K562 (cell line): ENCODE data around the gene KIF25. TPM values are rescaled to one million over a fixed set of nuclear protein-coding genes. Genes with fewer than 3 reads are reported as not detected.

ENCODE experiments used
- ATAC-seq: fragments of 200-7000 bp; cut with Tn5 transposase; 3 replicates; pipeline ENCODE4 v1.9.1; 2020; ENCODE audit warnings: moderate library complexity
- BruUV-seq: library from RNA; stranded (reverse); fragments of 400-500 nt; replicated peaks from 2 replicates; lab custom pipeline; 2021; lab: Mats Ljungman, UMichigan
- CTCF ChIA-PET: fragments of 300-600 bp; formaldehyde crosslinking; extraction: SDS; loops from one replicate; lab custom pipeline; 2021; ENCODE audit warnings: low intra/inter-chr PET ratio; lab: Yijun Ruan, JAX
- POLR2A ChIA-PET: fragments of 300-600, 350-650 bp; sonication (Branson Sonifier 250); formaldehyde crosslinking; extraction: SDS; loops from one replicate; lab custom pipeline; 2021; ENCODE audit warnings: antibody characterized with exemption, inconsistent platforms; lab: Yijun Ruan, JAX
- DNase-seq, 4 experiments: peaks; one replicate each; pipeline versions ENCODE4 v3.0.0 to v3.0.0-alpha.2; 2011 to 2018; ENCODE audit warnings: low spot score in 3 of 4, mixed read lengths in 3 of 4; ENCODE audit errors: extremely low read depth in 1 of 4
- FAIRE-seq: peaks from 2 replicates; lab custom pipeline; 2011; peaks lifted over from hg19 to GRCh38; lab: Jason Lieb, UNC
- H2AFZ ChIP-seq: 2 replicates; pipeline ENCODE4 v1.6.0; 2011; ENCODE audit warnings: low read depth, low read length, control low read depth, inconsistent platforms
- H3K27ac ChIP-seq: fragments of 200-600 bp; 3 replicates; pipeline ENCODE4 v1.8.0; 2011; ENCODE audit warnings: low read depth, mild to moderate bottlenecking, control low read depth, inconsistent platforms, low read length, moderate library complexity, mixed read lengths; ENCODE audit errors: extremely low read depth
- H3K27me3 ChIP-seq, 2 experiments: fragments of 300-600 bp in 1 of 2; 2 replicates in 1 of 2; 3 replicates in 1 of 2; pipeline versions ENCODE4 v1.6.0 to v1.8.0; 2011; ENCODE audit warnings: inconsistent platforms in 2 of 2, low read length in 2 of 2, mild to moderate bottlenecking in 1 of 2, mixed read lengths in 1 of 2, moderate library complexity in 1 of 2; ENCODE audit not compliant: control insufficient read depth in 2 of 2, insufficient read depth in 2 of 2
- H3K36me3 ChIP-seq: fragments of 300-600 bp; 3 replicates; pipeline ENCODE4 v1.8.0; 2011; ENCODE audit warnings: mild to moderate bottlenecking, low read length, inconsistent platforms; ENCODE audit not compliant: control insufficient read depth, insufficient read depth
- H3K4me1 ChIP-seq, 2 experiments: fragments of 200-600 bp in 1 of 2; replicated peaks in 1 of 2; 2 replicates in 1 of 2; 3 replicates in 1 of 2; pipeline versions ENCODE4 v1.5.1 to v1.8.0; 2011; ENCODE audit warnings: inconsistent platforms in 2 of 2, low read length in 2 of 2, mild to moderate bottlenecking in 1 of 2, mixed read lengths in 1 of 2, moderate library complexity in 1 of 2; ENCODE audit not compliant: control insufficient read depth in 2 of 2, insufficient read depth in 2 of 2
- H3K4me2 ChIP-seq: 2 replicates; pipeline ENCODE4 v1.6.1; 2011; ENCODE audit warnings: low read length, control low read depth, inconsistent platforms, mixed read lengths; ENCODE audit not compliant: insufficient read depth
- H3K4me3 ChIP-seq: fragments of 200-600 bp; sonication (generic), shearing (Covaris generic); 2 replicates; pipeline ENCODE4 v1.5.1; 2016; ENCODE audit warnings: control low read depth, inconsistent platforms
- H3K79me2 ChIP-seq: fragments of 200-600 bp; 3 replicates; pipeline ENCODE4 v1.8.0; 2011; ENCODE audit warnings: low read length, inconsistent platforms; ENCODE audit not compliant: control insufficient read depth, insufficient read depth
- H3K9ac ChIP-seq, 2 experiments: 2 replicates each; pipeline versions ENCODE4 v1.6.0 to v1.6.1; 2011; ENCODE audit warnings: low read depth in 2 of 2, low read length in 2 of 2, control low read depth in 1 of 2, inconsistent platforms in 1 of 2, mild to moderate bottlenecking in 1 of 2, mixed read lengths in 1 of 2; ENCODE audit not compliant: insufficient read depth in 1 of 2
- H3K9me1 ChIP-seq: one replicate; pipeline ENCODE4 v1.6.0; 2011; ENCODE audit warnings: inconsistent platforms, mild to moderate bottlenecking, low read length, moderate library complexity; ENCODE audit not compliant: control insufficient read depth, insufficient read depth
- H3K9me3 ChIP-seq: replicated peaks from 2 replicates; pipeline ENCODE4 v1.5.1; 2011; ENCODE audit warnings: low read depth, low read length, inconsistent platforms; ENCODE audit not compliant: control insufficient read depth, insufficient read depth
- H4K20me1 ChIP-seq: replicated peaks from 2 replicates; pipeline ENCODE4 v1.6.1; 2011; ENCODE audit warnings: low read length, inconsistent platforms, mixed read lengths; ENCODE audit not compliant: control insufficient read depth, insufficient read depth
- RAD21 ChIP-seq, 2 experiments: fragments of 250-450 bp in 1 of 2; fragments of 450-650 bp in 1 of 2; sonication (Bioruptor Pico) in 1 of 2; formaldehyde crosslinking in 1 of 2; IDR thresholded peaks in 1 of 2; conservative IDR thresholded peaks in 1 of 2; 2 replicates each; pipeline versions ENCODE4 v1.4.0 to v1.8.0; 2020 to 2022; ENCODE audit warnings: mild to moderate bottlenecking in 2 of 2, moderate library complexity in 1 of 2
- WGBS: fragments of 100-300 bp; shearing (Covaris generic); methylation state at CpG from one replicate; pipeline ENCODE4 v1.1.6; 2016; ENCODE audit warnings: low coverage, mixed read lengths; ENCODE audit not compliant: insufficient coverage; ENCODE audit errors: missing lambda C conversion rate; 5-methylcytosine and 5-hydroxymethylcytosine counted together
- in situ Hi-C: fragments of 300-500 bp; cut with MboI; formaldehyde crosslinking; loops from 4 replicates; pipeline ENCODE4 v1.15.0; 2018; ENCODE audit warnings: inconsistent platforms, mixed read lengths
- intact Hi-C: fragments of 100-400 bp; cut with micrococcal nuclease; formaldehyde crosslinking; loops from 2 replicates; pipeline ENCODE4 v1.14.2; 2022
- polyA plus RNA-seq, 8 experiments: library from polyadenylated mRNA; depleted of rRNA in 4 of 8; stranded (reverse) in 5 of 8; unstranded in 3 of 8; fragments of >200 nt; fragmentation: Nextera tagmentation in 2 of 8; fragmentation: Illumina TruSeq in 1 of 8; extraction: Ambion mirVana in 2 of 8; extraction: Trizol in 1 of 8; gene quantifications; 2 replicates each; pipeline versions ENCODE4 v1.2.1 to v1.2.3, GENCODE V29; 2011 to 2014; ENCODE audit warnings: inconsistent platforms in 1 of 8, missing spikeins in 1 of 8
- total RNA-seq, 7 experiments: library from RNA; depleted of rRNA in 6 of 7; stranded (reverse); fragments of >200 nt in 6 of 7; fragmentation: Illumina TruSeq in 2 of 7; extraction: Trizol in 2 of 7; gene quantifications; 2 replicates each; pipeline versions ENCODE4 v1.2.1 to v1.2.3, GENCODE V29; 2011 to 2021; ENCODE audit warnings: low replicate concordance in 1 of 7
- TF ChIP-seq, protein P1 (sequence below), 2 experiments: fragments of 450-650 bp; formaldehyde crosslinking in 1 of 2; IDR thresholded peaks; 2 replicates each; pipeline versions ENCODE4 v1.4.0 to v1.6.1; 2014 to 2020; ENCODE audit warnings: mild to moderate bottlenecking in 2 of 2, borderline replicate concordance in 1 of 2, low read depth in 1 of 2
- TF ChIP-seq, protein P2 (sequence below): fragments of 450-650 bp; formaldehyde crosslinking; IDR thresholded peaks from 2 replicates; pipeline ENCODE4 v1.4.0; 2022; ENCODE audit warnings: mild to moderate bottlenecking, moderate library complexity
- TF ChIP-seq, protein P3 (sequence below), 3 experiments: IDR thresholded peaks in 2 of 3; conservative IDR thresholded peaks in 1 of 3; 2 replicates each; pipeline ENCODE4 v1.5.1; 2011 to 2012; ENCODE audit warnings: low read length in 3 of 3, mild to moderate bottlenecking in 3 of 3, control low read depth in 2 of 3, improper control_type of control experiment in 1 of 3, inconsistent platforms in 1 of 3, low read depth in 1 of 3, mixed read lengths in 1 of 3, moderate library complexity in 1 of 3; ENCODE audit not compliant: insufficient read depth in 2 of 3

The KIF25 gene
- total and polyA plus RNA-seq, 9 of the 15 experiments (the other 6 are each of a cell fraction or from before 2014, with no cell fraction given), result 0.04 to 0.49 (median 0.23) TPM; not detected in 5

DNA sequence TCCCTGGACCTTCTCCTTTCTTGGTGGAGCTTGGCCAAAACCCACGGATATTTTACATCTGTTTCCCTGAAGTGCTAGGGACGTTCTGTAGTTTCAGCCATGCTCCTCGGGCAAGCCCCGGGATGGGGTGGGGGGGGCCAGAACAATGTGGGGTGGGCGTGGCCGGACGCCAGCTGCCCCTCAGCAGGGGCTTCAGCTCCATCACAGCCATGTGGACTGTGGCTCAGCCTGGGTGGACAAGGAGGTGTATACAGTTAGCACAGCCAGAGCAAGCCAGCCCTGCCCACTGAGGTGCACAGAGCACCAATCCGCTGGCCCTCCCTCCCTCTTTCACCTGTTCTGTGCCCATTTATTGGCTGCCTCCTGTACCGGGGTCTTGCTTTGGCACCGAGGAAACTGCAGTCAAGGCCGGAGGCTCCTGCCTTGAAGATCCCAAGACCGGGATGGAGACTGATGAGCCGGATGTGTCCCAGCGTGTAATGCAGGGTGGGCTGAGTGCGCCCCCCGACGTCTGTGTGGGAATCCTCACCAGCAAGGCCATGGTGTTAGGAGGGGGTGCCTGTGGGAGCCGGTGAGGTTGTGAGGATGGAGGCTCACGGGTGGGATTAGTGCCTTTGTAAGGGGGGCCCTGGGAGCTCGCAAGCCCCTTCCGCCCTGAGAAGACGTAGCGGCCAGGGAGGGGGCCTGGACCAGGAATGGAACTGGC is 53.6 kb downstream of the KIF25 start:
- POLR2A ChIA-PET, result interaction anchor here (0.6 kb wide), 1 partner anchor 38 kb away, joined by 3 read pairs; no protein-coding TSS in a partner anchor
- H3K4me2 ChIP-seq, result no peak overlapping the region
- H3K27ac ChIP-seq, result no peak overlapping the region
- peak; percentile 15 for FAIRE-seq
- H4K20me1 ChIP-seq, result peaks cover 37% of the 10 kb centered on the region
- peaks cover 48 to 93% of the 10 kb centered on the region in 2 experiments; a peak in 4 of 5 replicates for H3K27me3 ChIP-seq
- in situ Hi-C loops (no loop called here), intact Hi-C loops (no loop called here)
- H3K36me3 ChIP-seq, result no peaks in the 10 kb centered on the region
- peaks cover 0 to 24% of the 10 kb centered on the region in 2 experiments; a peak in 1 of 5 replicates for H3K4me1 ChIP-seq
- no peaks in the 10 kb centered on the region for H3K9me1 ChIP-seq
- H3K4me3 ChIP-seq, result no peak overlapping the region
- CTCF ChIA-PET, result no interaction called here
- BruUV-seq, result no TSS peak
- H3K9me3 ChIP-seq, result no peaks in the 10 kb centered on the region
- H3K79me2 ChIP-seq, result no peaks in the 10 kb centered on the region
- H3K9ac ChIP-seq, result no peak overlapping the region
- ATAC-seq, result peak; percentile 57
- peak in 1 of 4 experiments; percentile 20 for DNase-seq
- TF ChIP-seq, protein P1, sequence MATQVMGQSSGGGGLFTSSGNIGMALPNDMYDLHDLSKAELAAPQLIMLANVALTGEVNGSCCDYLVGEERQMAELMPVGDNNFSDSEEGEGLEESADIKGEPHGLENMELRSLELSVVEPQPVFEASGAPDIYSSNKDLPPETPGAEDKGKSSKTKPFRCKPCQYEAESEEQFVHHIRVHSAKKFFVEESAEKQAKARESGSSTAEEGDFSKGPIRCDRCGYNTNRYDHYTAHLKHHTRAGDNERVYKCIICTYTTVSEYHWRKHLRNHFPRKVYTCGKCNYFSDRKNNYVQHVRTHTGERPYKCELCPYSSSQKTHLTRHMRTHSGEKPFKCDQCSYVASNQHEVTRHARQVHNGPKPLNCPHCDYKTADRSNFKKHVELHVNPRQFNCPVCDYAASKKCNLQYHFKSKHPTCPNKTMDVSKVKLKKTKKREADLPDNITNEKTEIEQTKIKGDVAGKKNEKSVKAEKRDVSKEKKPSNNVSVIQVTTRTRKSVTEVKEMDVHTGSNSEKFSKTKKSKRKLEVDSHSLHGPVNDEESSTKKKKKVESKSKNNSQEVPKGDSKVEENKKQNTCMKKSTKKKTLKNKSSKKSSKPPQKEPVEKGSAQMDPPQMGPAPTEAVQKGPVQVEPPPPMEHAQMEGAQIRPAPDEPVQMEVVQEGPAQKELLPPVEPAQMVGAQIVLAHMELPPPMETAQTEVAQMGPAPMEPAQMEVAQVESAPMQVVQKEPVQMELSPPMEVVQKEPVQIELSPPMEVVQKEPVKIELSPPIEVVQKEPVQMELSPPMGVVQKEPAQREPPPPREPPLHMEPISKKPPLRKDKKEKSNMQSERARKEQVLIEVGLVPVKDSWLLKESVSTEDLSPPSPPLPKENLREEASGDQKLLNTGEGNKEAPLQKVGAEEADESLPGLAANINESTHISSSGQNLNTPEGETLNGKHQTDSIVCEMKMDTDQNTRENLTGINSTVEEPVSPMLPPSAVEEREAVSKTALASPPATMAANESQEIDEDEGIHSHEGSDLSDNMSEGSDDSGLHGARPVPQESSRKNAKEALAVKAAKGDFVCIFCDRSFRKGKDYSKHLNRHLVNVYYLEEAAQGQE (IDR thresholded peaks at IDR 0.05; ENCODE audit: borderline replicate concordance), result peak; percentile 42; the same call in 1 of the 2 replicates
- TF ChIP-seq, protein P1 (CRISPR knock-in tag; IDR thresholded peaks at IDR 0.05; ENCODE audit: low read depth), result no peak
- TF ChIP-seq, protein P2, sequence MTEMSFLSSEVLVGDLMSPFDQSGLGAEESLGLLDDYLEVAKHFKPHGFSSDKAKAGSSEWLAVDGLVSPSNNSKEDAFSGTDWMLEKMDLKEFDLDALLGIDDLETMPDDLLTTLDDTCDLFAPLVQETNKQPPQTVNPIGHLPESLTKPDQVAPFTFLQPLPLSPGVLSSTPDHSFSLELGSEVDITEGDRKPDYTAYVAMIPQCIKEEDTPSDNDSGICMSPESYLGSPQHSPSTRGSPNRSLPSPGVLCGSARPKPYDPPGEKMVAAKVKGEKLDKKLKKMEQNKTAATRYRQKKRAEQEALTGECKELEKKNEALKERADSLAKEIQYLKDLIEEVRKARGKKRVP (CRISPR knock-in tag), result no peak
- peak; percentile 23 to 64; a peak in 3 of 4 replicates for TF ChIP-seq RAD21 (CRISPR knock-in tag; conservative IDR thresholded peaks at IDR 0.05 in 1 of 2, IDR thresholded peaks at IDR 0.05 in 1 of 2)
- TF ChIP-seq, protein P3, sequence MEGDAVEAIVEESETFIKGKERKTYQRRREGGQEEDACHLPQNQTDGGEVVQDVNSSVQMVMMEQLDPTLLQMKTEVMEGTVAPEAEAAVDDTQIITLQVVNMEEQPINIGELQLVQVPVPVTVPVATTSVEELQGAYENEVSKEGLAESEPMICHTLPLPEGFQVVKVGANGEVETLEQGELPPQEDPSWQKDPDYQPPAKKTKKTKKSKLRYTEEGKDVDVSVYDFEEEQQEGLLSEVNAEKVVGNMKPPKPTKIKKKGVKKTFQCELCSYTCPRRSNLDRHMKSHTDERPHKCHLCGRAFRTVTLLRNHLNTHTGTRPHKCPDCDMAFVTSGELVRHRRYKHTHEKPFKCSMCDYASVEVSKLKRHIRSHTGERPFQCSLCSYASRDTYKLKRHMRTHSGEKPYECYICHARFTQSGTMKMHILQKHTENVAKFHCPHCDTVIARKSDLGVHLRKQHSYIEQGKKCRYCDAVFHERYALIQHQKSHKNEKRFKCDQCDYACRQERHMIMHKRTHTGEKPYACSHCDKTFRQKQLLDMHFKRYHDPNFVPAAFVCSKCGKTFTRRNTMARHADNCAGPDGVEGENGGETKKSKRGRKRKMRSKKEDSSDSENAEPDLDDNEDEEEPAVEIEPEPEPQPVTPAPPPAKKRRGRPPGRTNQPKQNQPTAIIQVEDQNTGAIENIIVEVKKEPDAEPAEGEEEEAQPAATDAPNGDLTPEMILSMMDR (IDR thresholded peaks at IDR 0.05 in 2 of 3, conservative IDR thresholded peaks at IDR 0.05 in 1 of 3; ENCODE audit: insufficient read depth in 2 of 3, low read depth in 1 of 3, low read length in 3 of 3), result peak; percentile 32 to 39 (median 35); a peak in 5 of 6 replicates
- 3% methylated on average over 17 of the region's 23 CpGs for WGBS
- no peak overlapping the region for H2AFZ ChIP-seq
